Left lung (tissue), 10 donors: ENCODE data around the gene TMEM247. TPM values are rescaled to one million over a fixed set of nuclear protein-coding genes. Genes with fewer than 3 reads are reported as not detected.

Experiments used
- ATAC-seq: fragments of 200-7000 bp; cut with Tn5 transposase; one replicate; pipeline ENCODE4 v1.9.1; 2020; ENCODE audit warnings: moderate library complexity
- DNase-seq, 4 donors: peaks; one replicate each; pipeline ENCODE4 v3.0.0-alpha.2; 2013 to 2020
- H3K27ac ChIP-seq, 2 donors: fragments of 200-600 bp; sonication (generic) in 1 of 2; one replicate each; pipeline versions ENCODE4 v1.5.0 to v1.8.0; 2020 to 2021
- H3K27me3 ChIP-seq, 2 donors: fragments of 200-600 bp; sonication (generic) in 1 of 2; one replicate each; pipeline versions ENCODE4 v1.5.0 to v1.8.0; 2020 to 2021
- H3K36me3 ChIP-seq, 2 donors: fragments of 200-600 bp; sonication (generic) in 1 of 2; one replicate each; pipeline versions ENCODE4 v1.5.0 to v1.8.0; 2020 to 2021
- H3K4me1 ChIP-seq, 2 donors: fragments of 200-600 bp; one replicate each; pipeline ENCODE4 v1.8.0; 2021
- H3K4me3 ChIP-seq, 2 donors: fragments of 200-600 bp; sonication (generic) in 1 of 2; one replicate each; pipeline versions ENCODE4 v1.5.0 to v1.8.0; 2020 to 2021; ENCODE audit warnings: mild to moderate bottlenecking in 1 of 2
- H3K9me3 ChIP-seq, 2 donors: fragments of 200-600 bp; sonication (generic) in 1 of 2; one replicate each; pipeline versions ENCODE4 v1.5.0 to v1.8.0; 2020 to 2021
- intact Hi-C, 2 donors: fragments of 100-400 bp; cut with DNase I; formaldehyde crosslinking; loops; one replicate each; pipeline versions ENCODE4 v1.11.2 to v1.14.2; 2022
- polyA plus RNA-seq, 6 donors: library from polyadenylated mRNA; unstranded; fragments of 120-200 nt; gene quantifications; one replicate each; pipeline ENCODE4 v1.2.1, GENCODE V29; 2013; ENCODE audit not compliant: insufficient read length in 6 of 6
- total RNA-seq, 2 donors: library from RNA; stranded (reverse); fragmentation: NEBNext Ultra II Directional; extraction: Animal tissue kit (Norgen Biotek cat#: 25700); gene quantifications; one replicate each; pipeline ENCODE4 v1.2.1, GENCODE V29; 2021
- TF ChIP-seq, protein P1 (sequence below), 2 donors: fragments of 200-600 bp; sonication (generic) in 1 of 2; IDR thresholded peaks; one replicate each; pipeline versions ENCODE4 v1.5.0 to v1.8.0; 2021; ENCODE audit warnings: antibody characterized with exemption in 2 of 2
- donor health status: DM: no; HTN: yes; CAD: no.
- donor health status: DM: no; HTN: no; CAD: no.

Gene TMEM247
- total and polyA plus RNA-seq, 8 donors = not detected

DNA sequence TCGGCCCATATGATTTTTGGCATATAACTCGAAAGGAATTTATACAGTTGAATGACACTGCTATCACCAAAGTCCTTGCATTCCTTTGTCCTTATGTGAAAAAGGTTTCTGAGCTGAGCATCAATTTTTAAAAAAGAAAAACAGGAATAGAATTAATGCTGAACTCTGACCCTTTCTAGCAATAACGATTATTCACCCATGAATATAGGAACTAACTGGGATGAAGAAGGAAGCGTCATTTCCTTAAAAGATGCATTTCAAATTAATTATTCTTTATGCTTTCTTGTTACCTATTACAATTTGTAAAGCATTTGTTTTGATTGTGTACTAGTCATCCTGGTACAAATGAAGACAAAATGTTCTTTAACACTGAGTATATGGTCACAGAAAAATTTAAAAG lies 19.3 kb downstream of the TMEM247 start:
- no peaks in the 10 kb centered on the region for H3K36me3 ChIP-seq
- H3K27me3 ChIP-seq = no peaks in the 10 kb centered on the region
- H3K9me3 ChIP-seq = no peaks in the 10 kb centered on the region
- ATAC-seq = no peak
- no peak overlapping the region for H3K4me3 ChIP-seq
- H3K27ac ChIP-seq = no peak overlapping the region
- no peak for DNase-seq
- H3K4me1 ChIP-seq = peaks cover 0 to 25% of the 10 kb centered on the region in 2 donors
- TF ChIP-seq, protein P1, sequence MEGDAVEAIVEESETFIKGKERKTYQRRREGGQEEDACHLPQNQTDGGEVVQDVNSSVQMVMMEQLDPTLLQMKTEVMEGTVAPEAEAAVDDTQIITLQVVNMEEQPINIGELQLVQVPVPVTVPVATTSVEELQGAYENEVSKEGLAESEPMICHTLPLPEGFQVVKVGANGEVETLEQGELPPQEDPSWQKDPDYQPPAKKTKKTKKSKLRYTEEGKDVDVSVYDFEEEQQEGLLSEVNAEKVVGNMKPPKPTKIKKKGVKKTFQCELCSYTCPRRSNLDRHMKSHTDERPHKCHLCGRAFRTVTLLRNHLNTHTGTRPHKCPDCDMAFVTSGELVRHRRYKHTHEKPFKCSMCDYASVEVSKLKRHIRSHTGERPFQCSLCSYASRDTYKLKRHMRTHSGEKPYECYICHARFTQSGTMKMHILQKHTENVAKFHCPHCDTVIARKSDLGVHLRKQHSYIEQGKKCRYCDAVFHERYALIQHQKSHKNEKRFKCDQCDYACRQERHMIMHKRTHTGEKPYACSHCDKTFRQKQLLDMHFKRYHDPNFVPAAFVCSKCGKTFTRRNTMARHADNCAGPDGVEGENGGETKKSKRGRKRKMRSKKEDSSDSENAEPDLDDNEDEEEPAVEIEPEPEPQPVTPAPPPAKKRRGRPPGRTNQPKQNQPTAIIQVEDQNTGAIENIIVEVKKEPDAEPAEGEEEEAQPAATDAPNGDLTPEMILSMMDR (IDR thresholded peaks at IDR 0.05) = no peak
- intact Hi-C loops = no loop called here

DNA sequence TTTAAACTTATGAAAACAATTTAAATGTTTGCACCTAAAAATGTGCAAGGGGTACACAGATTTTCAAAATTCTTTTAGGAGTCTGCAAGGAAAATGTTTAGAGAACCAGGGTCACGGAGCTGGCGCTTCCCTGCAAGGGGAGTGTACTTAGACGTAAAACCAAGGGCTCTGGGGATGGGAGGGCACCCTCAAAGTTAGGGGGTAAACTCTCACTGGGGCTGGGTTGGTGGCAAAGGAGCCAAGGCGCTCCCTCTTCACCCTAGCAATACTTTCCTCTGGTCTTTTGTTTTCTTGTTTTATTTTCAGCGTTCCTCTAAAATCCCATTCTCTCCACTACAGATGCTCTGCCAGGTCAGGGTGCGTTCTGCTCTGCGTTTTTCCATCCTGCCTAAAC lies 20.0 kb downstream of the TMEM247 start:
- Histone ChIP-seq H3K27ac (peak overlapping the region; percentile 75 to 76), H3K27me3 (no peaks in the 10 kb centered on the region), H3K36me3 (no peaks in the 10 kb centered on the region), H3K4me1 (peaks cover 0 to 25% of the 10 kb centered on the region in 2 donors), H3K9me3 (no peaks in the 10 kb centered on the region), H3K4me3 (peak overlapping the region; percentile 41 to 55)
- DNase-seq (no peak), ATAC-seq (peak; percentile 9)
- intact Hi-C loops = no loop called here
- TF ChIP-seq, protein P1 (IDR thresholded peaks at IDR 0.05) = no peak

- intact Hi-C loops = no loop called here
- TF ChIP-seq, protein P1 (IDR thresholded peaks at IDR 0.05) = no peak
- ATAC-seq = no peak
These were observed 21.4 kb downstream of the TMEM247 start for GRCh38 chr2:46500801-46501200.

GRCh38 chr2:46502291-46502885 lies 23.0 kb downstream of the TMEM247 start:
- Histone ChIP-seq H3K4me1 (peaks cover 0 to 25% of the 10 kb centered on the region in 2 donors), H3K27me3 (no peaks in the 10 kb centered on the region), H3K9me3 (no peaks in the 10 kb centered on the region), H3K4me3 (no peak overlapping the region), H3K36me3 (no peaks in the 10 kb centered on the region), H3K27ac (no peak overlapping the region)
- no peak for ATAC-seq
- DNase-seq = no peak
- intact Hi-C loops = no loop called here
- TF ChIP-seq, protein P1 (IDR thresholded peaks at IDR 0.05) = no peak

More at GRCh38 chr2:46500801-46501200, 21.4 kb downstream of the TMEM247 start:
- no peak overlapping the region for H3K4me3 ChIP-seq
- DNase-seq = no peak
- no peaks in the 10 kb centered on the region for H3K9me3 ChIP-seq
- no peaks in the 10 kb centered on the region for H3K27me3 ChIP-seq
- no peaks in the 10 kb centered on the region for H3K36me3 ChIP-seq
- no peak overlapping the region for H3K27ac ChIP-seq
- H3K4me1 ChIP-seq = peaks cover 0 to 25% of the 10 kb centered on the region in 2 donors

- DNase-seq = no peak
- no peaks in the 10 kb centered on the region for H3K27me3 ChIP-seq
- no peak for ATAC-seq
- H3K9me3 ChIP-seq = no peaks in the 10 kb centered on the region
- TF ChIP-seq, protein P1 (IDR thresholded peaks at IDR 0.05) = no peak
- intact Hi-C loops = no loop called here
- H3K36me3 ChIP-seq = no peaks in the 10 kb centered on the region
- H3K4me1 ChIP-seq = peaks cover 0 to 18% of the 10 kb centered on the region in 2 donors
- H3K4me3 ChIP-seq = no peak overlapping the region
- no peak overlapping the region for H3K27ac ChIP-seq
These were observed 24.3 kb downstream of the TMEM247 start for GRCh38 chr2:46503686-46504085.
